Measurements from ENCODE around the gene ZSCAN4. TPM values are rescaled to one million over a fixed set of nuclear protein-coding genes. Genes with fewer than 3 reads are reported as not detected.

Gene ZSCAN4
- total RNA-seq: not detected

GRCh38 chr19:57668635-57669034, at the start of gene ZSCAN4:
TSS of gene ZSCAN4 (plus strand) at chr19:57668935. CDS start at chr19:57676146, 7,211 bp downstream.
- no peak within 1 kb of the TSS for H3K27ac ChIP-seq
- no peaks in the 10 kb centered on the region for H3K36me3 ChIP-seq
- TF ChIP-seq CTCF (IDR thresholded peaks at IDR 0.05) (no peak), POLR2A (IDR thresholded peaks at IDR 0.05) (no peak)
- no peaks in the 10 kb centered on the region for H3K27me3 ChIP-seq
- DNase-seq: no peak
- no peaks in the 10 kb centered on the region for H3K9me3 ChIP-seq
- no peak within 1 kb of the TSS for H3K4me3 ChIP-seq
- peaks cover 0 to 6% (median 3%) of the 10 kb centered on the region in 4 donors for H3K4me1 ChIP-seq

GRCh38 chr19:57620673-57621348, 47.9 kb upstream of the ZSCAN4 start:
- Histone ChIP-seq H3K9me3 (peaks cover 0 to 97% (median 52%) of the 10 kb centered on the region in 4 donors), H3K27ac (no peak overlapping the region), H3K4me3 (no peak overlapping the region), H3K27me3 (no peaks in the 10 kb centered on the region), H3K4me1 (no peaks in the 10 kb centered on the region), H3K36me3 (peaks cover 0 to 73% (median 12%) of the 10 kb centered on the region in 3 donors)
- DNase-seq: no peak
- TF ChIP-seq POLR2A (IDR thresholded peaks at IDR 0.05): no peak

GRCh38 chr19:57623091-57623490, 45.6 kb upstream of the ZSCAN4 start:
- H3K9me3 ChIP-seq: peaks cover 0 to 89% (median 42%) of the 10 kb centered on the region in 4 donors

GRCh38 chr19:57632987-57633831, 35.5 kb upstream of the ZSCAN4 start, which contains the start of gene ZNF211:
TSS of gene ZNF211 (plus strand) at chr19:57633168. CDS start at chr19:57633347, 179 bp downstream.
- TF ChIP-seq POLR2A (IDR thresholded peaks at IDR 0.05): no peak
- TF ChIP-seq CTCF (IDR thresholded peaks at IDR 0.05): no peak
- Histone ChIP-seq H3K9me3 (peaks cover 0 to 14% (median 4%) of the 10 kb centered on the region in 4 donors), H3K4me1 (peaks cover 0 to 16% (median 3%) of the 10 kb centered on the region in 4 donors), H3K4me3 (peak within 1 kb of the TSS; percentile 83 to 97 (median 90)), H3K27ac (peak within 1 kb of the TSS; percentile 71 to 82 (median 80)), H3K27me3 (no peaks in the 10 kb centered on the region), H3K36me3 (peaks cover 0 to 34% (median 0%) of the 10 kb centered on the region in 3 donors)
- DNase-seq: peak; percentile 87 to 96 (median 93)

More at GRCh38 chr19:57623091-57623490, 45.6 kb upstream of the ZSCAN4 start:
- Histone ChIP-seq H3K36me3 (peaks cover 0 to 51% (median 12%) of the 10 kb centered on the region in 3 donors), H3K27me3 (no peaks in the 10 kb centered on the region), H3K27ac (no peak overlapping the region), H3K4me3 (no peak overlapping the region), H3K4me1 (no peaks in the 10 kb centered on the region)
- DNase-seq: no peak
- no peak for TF ChIP-seq CTCF (IDR thresholded peaks at IDR 0.05)
- no peak for TF ChIP-seq POLR2A (IDR thresholded peaks at IDR 0.05)

- Histone ChIP-seq H3K4me1 (peaks cover 0 to 16% (median 3%) of the 10 kb centered on the region in 4 donors), H3K27me3 (no peaks in the 10 kb centered on the region), H3K9me3 (peaks cover 0 to 20% (median 4%) of the 10 kb centered on the region in 4 donors), H3K36me3 (peaks cover 0 to 38% (median 0%) of the 10 kb centered on the region in 3 donors), H3K4me3 (peak overlapping the region; percentile 83 to 97 (median 90)), H3K27ac (no peak overlapping the region)
- TF ChIP-seq POLR2A (IDR thresholded peaks at IDR 0.05) (no peak), CTCF (IDR thresholded peaks at IDR 0.05) (no peak)
- no peak for DNase-seq
These were observed 35.0 kb upstream of the ZSCAN4 start for GRCh38 chr19:57633832-57634131.
